SK-N-SH (cell line): ENCODE results near the gene ZNF106. TPM values are rescaled to one million over a fixed set of nuclear protein-coding genes. Genes with fewer than 3 reads are reported as not detected.

Experiments used
- CTCF ChIA-PET: fragments of 300-600, 350-600 bp; formaldehyde crosslinking; extraction: SDS; loops from one replicate; lab custom pipeline; 2021; lab: Yijun Ruan, JAX
- POLR2A ChIA-PET: fragments of 350-600 bp; sonication (Branson Sonifier 250); formaldehyde crosslinking; extraction: SDS; loops from one replicate; lab custom pipeline; 2020; ENCODE audit warnings: antibody characterized with exemption, inconsistent platforms; lab: Yijun Ruan, JAX
- DNase-seq: peaks from one replicate; pipeline ENCODE4 v3.0.0; 2012
- H2AFZ ChIP-seq: fragments of 200-600 bp; sonication (generic); 2 replicates; pipeline ENCODE4 v1.8.1; 2016; ENCODE audit warnings: antibody characterized with exemption, mild to moderate bottlenecking, low read depth
- H3F3A ChIP-seq: fragments of 200-600 bp; sonication (generic); replicated peaks from 2 replicates; pipeline ENCODE3; 2016; ENCODE audit warnings: antibody characterized with exemption, mild to moderate bottlenecking; ENCODE audit not compliant: insufficient read depth
- H3K27ac ChIP-seq, 2 experiments: fragments of 200-500 bp in 1 of 2; fragments of 200-600 bp in 1 of 2; sonication (Bioruptor generic) in 1 of 2; sonication (generic), shearing (Covaris generic) in 1 of 2; 2 replicates each; pipeline versions ENCODE4 v1.5.1 to v1.6.1; 2014 to 2016; ENCODE audit warnings: low read depth in 2 of 2, inconsistent platforms in 1 of 2, low read length in 1 of 2, mild to moderate bottlenecking in 1 of 2, mixed read lengths in 1 of 2
- H3K27me3 ChIP-seq: fragments of 200-600 bp; sonication (generic), shearing (Covaris generic); 2 replicates; pipeline ENCODE4 v1.6.1; 2016; ENCODE audit warnings: mixed run types; ENCODE audit not compliant: insufficient read depth
- H3K36me3 ChIP-seq, 2 experiments: fragments of 200-500 bp in 1 of 2; fragments of 200-600 bp in 1 of 2; sonication (Bioruptor generic) in 1 of 2; sonication (generic) in 1 of 2; replicated peaks in 1 of 2; 2 replicates each; pipeline versions ENCODE3 to v1.5.1; 2014 to 2016; ENCODE audit warnings: low read length in 1 of 2, mild to moderate bottlenecking in 1 of 2; ENCODE audit not compliant: insufficient read depth in 2 of 2, control insufficient read depth in 1 of 2
- H3K4me1 ChIP-seq, 2 experiments: fragments of 200-500 bp in 1 of 2; fragments of 200-600 bp in 1 of 2; sonication (Bioruptor generic) in 1 of 2; sonication (generic), shearing (Covaris generic) in 1 of 2; 2 replicates each; pipeline versions ENCODE4 v1.5.1 to v1.6.1; 2014 to 2016; ENCODE audit warnings: low read depth in 1 of 2, low read length in 1 of 2, mixed run types in 1 of 2; ENCODE audit not compliant: insufficient read depth in 2 of 2, control insufficient read depth in 1 of 2
- H3K4me2 ChIP-seq: fragments of 200-600 bp; sonication (generic), shearing (Covaris generic); 2 replicates; pipeline ENCODE4 v1.6.1; 2017; ENCODE audit warnings: mixed run types
- H3K4me3 ChIP-seq, 2 experiments: fragments of 200-500 bp in 1 of 2; fragments of 200-600 bp in 1 of 2; sonication (Bioruptor generic) in 1 of 2; sonication (generic), shearing (Covaris generic) in 1 of 2; 2 replicates each; pipeline versions ENCODE4 v1.5.1 to v1.8.1; 2014 to 2016; ENCODE audit warnings: low read depth in 2 of 2, inconsistent platforms in 1 of 2, low read length in 1 of 2, mild to moderate bottlenecking in 1 of 2, mixed read lengths in 1 of 2, moderate library complexity in 1 of 2
- H3K79me2 ChIP-seq: fragments of 200-600 bp; sonication (generic); 2 replicates; pipeline ENCODE4 v1.8.1; 2017; ENCODE audit warnings: mild to moderate bottlenecking; ENCODE audit not compliant: insufficient read depth
- H3K9ac ChIP-seq: fragments of 200-600 bp; sonication (generic); 2 replicates; pipeline ENCODE4 v1.6.1; 2017; ENCODE audit warnings: mixed run types
- H3K9me2 ChIP-seq: fragments of 200-600 bp; sonication (generic); 2 replicates; pipeline ENCODE4 v1.6.1; 2017; ENCODE audit warnings: mixed run types
- H3K9me3 ChIP-seq: fragments of 200-600 bp; sonication (generic); 2 replicates; pipeline ENCODE4 v1.6.1; 2017; ENCODE audit warnings: mixed run types, mild to moderate bottlenecking, moderate library complexity
- H4K20me1 ChIP-seq: fragments of 200-600 bp; sonication (generic); 2 replicates; pipeline ENCODE4 v1.6.1; 2017; ENCODE audit warnings: mild to moderate bottlenecking, mixed run types; ENCODE audit not compliant: insufficient read depth
- FOSL2 ChIP-seq: IDR thresholded peaks from 2 replicates; pipeline ENCODE4 v1.4.0; 2012; ENCODE audit warnings: low read depth, mild to moderate bottlenecking, moderate library complexity, borderline replicate concordance
- FOXJ3 ChIP-seq: sonication (generic); formaldehyde crosslinking; IDR thresholded peaks from 2 replicates; pipeline ENCODE4 v1.5.1; 2020; ENCODE audit warnings: mild to moderate bottlenecking, missing genetic modification reagents
- FOXM1 ChIP-seq: IDR thresholded peaks from 2 replicates; pipeline ENCODE4 v1.4.0; 2012; ENCODE audit warnings: low read depth, mild to moderate bottlenecking
- MXI1 ChIP-seq: IDR thresholded peaks from 2 replicates; pipeline ENCODE4 v1.6.1; 2012; ENCODE audit warnings: mild to moderate bottlenecking, low read depth, low read length, improper control_type of control experiment
- NFIC ChIP-seq: IDR thresholded peaks from 2 replicates; pipeline ENCODE4 v1.4.0; 2012; ENCODE audit warnings: borderline replicate concordance
- RFX5 ChIP-seq: IDR thresholded peaks from 2 replicates; pipeline ENCODE4 v1.6.1; 2012; ENCODE audit warnings: mild to moderate bottlenecking, improper control_type of control experiment, low read length
- RXRA ChIP-seq: IDR thresholded peaks from 2 replicates; pipeline ENCODE4 v1.4.0; 2012; ENCODE audit warnings: low read depth, mild to moderate bottlenecking, borderline replicate concordance
- SIN3A ChIP-seq: IDR thresholded peaks from 2 replicates; pipeline ENCODE4 v1.6.1; 2012; ENCODE audit warnings: low read depth, mild to moderate bottlenecking, low read length, moderate library complexity, borderline replicate concordance
- TAF1 ChIP-seq: IDR thresholded peaks from 2 replicates; pipeline ENCODE4 v1.6.1; 2012; ENCODE audit warnings: low read depth, mild to moderate bottlenecking, low read length, moderate library complexity, borderline replicate concordance
- WGBS: methylation state at CpG from one replicate; pipeline ENCODE4 v1.1.6; 2017; ENCODE audit warnings: low lambda C conversion rate; 5-methylcytosine and 5-hydroxymethylcytosine counted together
- polyA plus RNA-seq, 3 experiments: library from polyadenylated mRNA; depleted of rRNA; stranded (reverse); fragments of >200 nt; gene quantifications; 2 replicates each; pipeline ENCODE4 v1.2.3, GENCODE V29; 2012
- TF ChIP-seq, protein P1 (sequence below): IDR thresholded peaks from 2 replicates; pipeline ENCODE4 v1.4.0; 2012; ENCODE audit warnings: low read depth, borderline replicate concordance
- TF ChIP-seq, protein P2 (sequence below): IDR thresholded peaks from 2 replicates; pipeline ENCODE4 v1.4.0; 2012; ENCODE audit warnings: low read depth
- TF ChIP-seq, protein P3 (sequence below): fragments of 150-350 bp; IDR thresholded peaks from 2 replicates; pipeline ENCODE4 v1.6.1; 2017; ENCODE audit warnings: antibody characterized with exemption, low read length, low read depth, borderline replicate concordance

Gene ZNF106
- polyA plus RNA-seq, 1 of the 3 experiments (the other 2 are of a cell fraction): 8.9 TPM

DNA sequence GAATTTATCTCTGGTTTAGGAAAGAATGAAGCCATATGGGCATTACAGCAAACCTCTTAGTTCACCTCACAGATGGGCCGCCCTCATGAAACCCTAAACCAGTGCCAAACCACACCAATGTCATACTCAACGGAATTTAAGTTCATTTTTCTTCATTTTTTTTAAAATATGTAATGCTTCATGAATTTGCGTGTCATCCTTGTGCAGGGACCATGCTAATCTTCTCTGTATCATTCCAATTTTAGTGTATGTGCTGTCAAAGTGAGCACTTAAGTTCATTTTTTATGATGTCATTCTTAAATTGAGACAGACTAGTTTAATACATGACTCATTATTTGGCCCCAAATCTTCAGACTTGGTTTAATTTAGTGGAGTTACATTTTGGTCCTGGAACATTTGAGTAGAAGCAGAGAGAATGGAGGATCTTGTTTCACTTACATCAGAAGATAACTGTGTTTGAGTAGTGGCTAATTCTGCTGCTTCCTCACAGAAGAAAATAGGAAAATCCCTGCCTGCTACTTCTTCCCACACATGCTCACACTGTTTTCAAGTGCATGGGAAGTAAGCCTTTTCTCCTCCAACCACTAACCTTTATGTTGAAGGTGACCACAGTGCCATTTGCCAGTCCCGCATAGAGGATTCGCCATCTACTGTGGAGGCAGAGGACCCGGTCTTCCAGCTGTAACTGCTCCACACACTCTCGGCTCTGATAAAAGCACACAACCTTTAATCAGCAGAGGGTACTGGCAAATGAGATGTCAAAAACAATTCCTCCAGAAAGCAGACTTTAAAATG lies 63.3 kb downstream of the ZNF106 start (continued):
- TF ChIP-seq, protein P1, sequence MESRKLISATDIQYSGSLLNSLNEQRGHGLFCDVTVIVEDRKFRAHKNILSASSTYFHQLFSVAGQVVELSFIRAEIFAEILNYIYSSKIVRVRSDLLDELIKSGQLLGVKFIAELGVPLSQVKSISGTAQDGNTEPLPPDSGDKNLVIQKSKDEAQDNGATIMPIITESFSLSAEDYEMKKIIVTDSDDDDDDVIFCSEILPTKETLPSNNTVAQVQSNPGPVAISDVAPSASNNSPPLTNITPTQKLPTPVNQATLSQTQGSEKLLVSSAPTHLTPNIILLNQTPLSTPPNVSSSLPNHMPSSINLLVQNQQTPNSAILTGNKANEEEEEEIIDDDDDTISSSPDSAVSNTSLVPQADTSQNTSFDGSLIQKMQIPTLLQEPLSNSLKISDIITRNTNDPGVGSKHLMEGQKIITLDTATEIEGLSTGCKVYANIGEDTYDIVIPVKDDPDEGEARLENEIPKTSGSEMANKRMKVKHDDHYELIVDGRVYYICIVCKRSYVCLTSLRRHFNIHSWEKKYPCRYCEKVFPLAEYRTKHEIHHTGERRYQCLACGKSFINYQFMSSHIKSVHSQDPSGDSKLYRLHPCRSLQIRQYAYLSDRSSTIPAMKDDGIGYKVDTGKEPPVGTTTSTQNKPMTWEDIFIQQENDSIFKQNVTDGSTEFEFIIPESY: no peak
- TF ChIP-seq RFX5 (no peak), FOXM1 (peak; percentile 94; the same call in 1 of the 2 replicates), FOSL2 (peak; percentile 89), SIN3A (0 out of 2 replicates have a peak, but pooled peaks have one; percentile 26), MXI1 (no peak), NFIC (peak; percentile 93), TAF1 (no peak), FOXJ3 (CRISPR knock-in tag) (no peak)
- TF ChIP-seq, protein P2, sequence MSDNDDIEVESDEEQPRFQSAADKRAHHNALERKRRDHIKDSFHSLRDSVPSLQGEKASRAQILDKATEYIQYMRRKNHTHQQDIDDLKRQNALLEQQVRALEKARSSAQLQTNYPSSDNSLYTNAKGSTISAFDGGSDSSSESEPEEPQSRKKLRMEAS: no peak; the same call in 1 of the 2 replicates

DNA sequence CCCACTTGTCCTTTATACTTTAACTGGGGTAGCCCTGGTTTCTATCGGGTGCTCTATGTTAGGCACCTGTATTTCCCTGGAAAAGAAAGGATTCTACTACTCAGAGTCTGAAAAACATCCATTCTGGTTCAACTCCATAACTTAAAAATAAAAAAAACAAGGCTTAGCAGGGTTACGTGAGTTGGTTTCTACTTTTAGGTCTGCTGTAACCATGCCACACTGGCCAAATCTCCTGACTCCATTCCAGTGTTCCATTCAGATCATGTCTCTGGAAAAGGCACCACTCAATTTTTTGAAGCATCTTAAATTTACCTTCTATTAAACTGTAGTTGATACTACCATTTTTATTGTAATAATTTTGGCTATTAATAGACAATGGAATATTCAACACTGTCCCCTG lies 69.6 kb downstream of the ZNF106 start:
- Histone ChIP-seq H3K4me2 (no peak overlapping the region), H2AFZ (no peak overlapping the region), H3K27me3 (no peaks in the 10 kb centered on the region), H4K20me1 (no peaks in the 10 kb centered on the region), H3F3A (peaks cover 4% of the 10 kb centered on the region), H3K4me1 (no peaks in the 10 kb centered on the region), H3K9me2 (no peaks in the 10 kb centered on the region), H3K9ac (no peak overlapping the region), H3K27ac (no peak overlapping the region), H3K9me3 (no peaks in the 10 kb centered on the region), H3K79me2 (no peaks in the 10 kb centered on the region), H3K4me3 (no peak overlapping the region), H3K36me3 (peaks cover 64 to 67% of the 10 kb centered on the region in 2 experiments)
- ChIA-PET CTCF (no interaction called here), POLR2A (no interaction called here)
- DNase-seq: no peak
- WGBS: 94% methylated on average over 2 of the region's 2 CpGs
- TF ChIP-seq, protein P3, sequence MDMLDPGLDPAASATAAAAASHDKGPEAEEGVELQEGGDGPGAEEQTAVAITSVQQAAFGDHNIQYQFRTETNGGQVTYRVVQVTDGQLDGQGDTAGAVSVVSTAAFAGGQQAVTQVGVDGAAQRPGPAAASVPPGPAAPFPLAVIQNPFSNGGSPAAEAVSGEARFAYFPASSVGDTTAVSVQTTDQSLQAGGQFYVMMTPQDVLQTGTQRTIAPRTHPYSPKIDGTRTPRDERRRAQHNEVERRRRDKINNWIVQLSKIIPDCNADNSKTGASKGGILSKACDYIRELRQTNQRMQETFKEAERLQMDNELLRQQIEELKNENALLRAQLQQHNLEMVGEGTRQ: no peak
- TF ChIP-seq TAF1 (no peak), RXRA (no peak)
